IMR-90 (cell line): ENCODE results near the gene ASAP2. TPM values are rescaled to one million over a fixed set of nuclear protein-coding genes. Genes with fewer than 3 reads are reported as not detected.

Experiments used
- ATAC-seq: fragments of 200-7000 bp; cut with Tn5 transposase; 2 replicates; pipeline ENCODE4 v1.9.1; 2020; ENCODE audit warnings: low read depth, mild to moderate bottlenecking, moderate library complexity
- BruUV-seq: library from RNA; stranded (reverse); fragments of 400-500 nt; replicated peaks from 2 replicates; lab custom pipeline; 2021; lab: Mats Ljungman, UMichigan
- CTCF ChIA-PET: fragments of 300-600 bp; formaldehyde crosslinking; extraction: SDS; loops from one replicate; lab custom pipeline; 2021; ENCODE audit warnings: antibody characterized with exemption; lab: Yijun Ruan, JAX
- POLR2A ChIA-PET: fragments of 300-600 bp; sonication (Branson Sonifier 250); formaldehyde crosslinking; loops from one replicate; lab custom pipeline; 2022; ENCODE audit warnings: antibody characterized with exemption; ENCODE audit not compliant: unreplicated experiment; lab: Charles Lee
- DNase-seq: peaks from one replicate; pipeline ENCODE4 v3.0.0; 2013
- H2AFZ ChIP-seq: replicated peaks from 2 replicates; pipeline ENCODE3; 2013; ENCODE audit warnings: low read length, mild to moderate bottlenecking; ENCODE audit not compliant: poor library complexity
- H2AK5ac ChIP-seq: 2 replicates; pipeline ENCODE4 v1.6.1; 2013; ENCODE audit warnings: low read depth, low read length, inconsistent platforms
- H2AK9ac ChIP-seq: replicated peaks from 2 replicates; pipeline ENCODE3; 2013; ENCODE audit warnings: mild to moderate bottlenecking, low read depth, low read length, moderate library complexity; ENCODE audit not compliant: poor library complexity
- H2BK120ac ChIP-seq: 2 replicates; pipeline ENCODE4 v1.6.1; 2013; ENCODE audit warnings: low read depth, low read length, inconsistent platforms
- H2BK15ac ChIP-seq: 3 replicates; pipeline ENCODE4 v1.6.1; 2013; ENCODE audit warnings: low read depth, low read length, inconsistent platforms
- H2BK20ac ChIP-seq: 2 replicates; pipeline ENCODE4 v1.6.1; 2013; ENCODE audit warnings: low read depth, mild to moderate bottlenecking, inconsistent platforms, low read length, moderate library complexity
- H2BK5ac ChIP-seq: 2 replicates; pipeline ENCODE4 v1.6.1; 2013; ENCODE audit warnings: mild to moderate bottlenecking, low read depth, low read length, inconsistent platforms; ENCODE audit not compliant: poor library complexity, severe bottlenecking
- H3K14ac ChIP-seq: replicated peaks from 2 replicates; pipeline ENCODE4 v1.6.1; 2013; ENCODE audit warnings: low read depth, low read length, inconsistent platforms
- H3K18ac ChIP-seq: 2 replicates; pipeline ENCODE4 v1.6.1; 2013; ENCODE audit warnings: low read depth, low read length, control low read depth
- H3K23ac ChIP-seq: 2 replicates; pipeline ENCODE4 v1.6.1; 2013; ENCODE audit warnings: low read depth, low read length, inconsistent platforms
- H3K27ac ChIP-seq: 2 replicates; pipeline ENCODE4 v1.5.1; 2013; ENCODE audit warnings: mild to moderate bottlenecking, control low read depth, low read length; ENCODE audit not compliant: insufficient read depth
- H3K27me3 ChIP-seq: 2 replicates; pipeline ENCODE4 v1.6.1; 2013; ENCODE audit warnings: low read length; ENCODE audit not compliant: control insufficient read depth, insufficient read depth
- H3K36me3 ChIP-seq: 2 replicates; pipeline ENCODE4 v1.6.1; 2013; ENCODE audit warnings: low read length, mixed read lengths; ENCODE audit not compliant: control insufficient read depth, insufficient read depth
- H3K4ac ChIP-seq: 2 replicates; pipeline ENCODE4 v1.6.1; 2013; ENCODE audit warnings: low read depth, low read length, inconsistent platforms
- H3K4me1 ChIP-seq: 2 replicates; pipeline ENCODE4 v1.6.1; 2013; ENCODE audit warnings: low read length, mixed read lengths; ENCODE audit not compliant: control insufficient read depth, insufficient read depth
- H3K4me2 ChIP-seq: 2 replicates; pipeline ENCODE4 v1.6.1; 2013; ENCODE audit warnings: low read depth, mild to moderate bottlenecking, control low read depth, low read length, moderate library complexity
- H3K4me3 ChIP-seq: 2 replicates; pipeline ENCODE4 v1.5.1; 2013; ENCODE audit warnings: low read depth, mild to moderate bottlenecking, control low read depth, low read length, moderate library complexity; ENCODE audit not compliant: insufficient read depth
- H3K56ac ChIP-seq: 2 replicates; pipeline ENCODE4 v1.6.1; 2013; ENCODE audit warnings: low read length, inconsistent platforms; ENCODE audit not compliant: insufficient read depth; ENCODE audit errors: extremely low read depth
- H3K79me1 ChIP-seq, 2 experiments: 2 replicates each; pipeline ENCODE4 v1.6.1; 2013; ENCODE audit warnings: low read length in 2 of 2, inconsistent platforms in 1 of 2, low read depth in 1 of 2
- H3K9ac ChIP-seq: 2 replicates; pipeline ENCODE4 v1.6.1; 2013; ENCODE audit warnings: low read depth, low read length, control low read depth
- H3K9me1 ChIP-seq: 2 replicates; pipeline ENCODE4 v1.6.1; 2013; ENCODE audit warnings: low read length, inconsistent platforms; ENCODE audit not compliant: insufficient read depth
- H3K9me3 ChIP-seq: 2 replicates; pipeline ENCODE4 v1.6.1; 2013; ENCODE audit warnings: low read length; ENCODE audit not compliant: control insufficient read depth, insufficient read depth
- H4K20me1 ChIP-seq: 2 replicates; pipeline ENCODE4 v1.6.1; 2013; ENCODE audit warnings: low read length, inconsistent platforms; ENCODE audit not compliant: insufficient read depth
- H4K5ac ChIP-seq: 2 replicates; pipeline ENCODE4 v1.6.1; 2013; ENCODE audit warnings: mild to moderate bottlenecking, low read depth, low read length, control low read depth
- H4K8ac ChIP-seq, 2 experiments: 2 replicates each; pipeline ENCODE4 v1.6.1; 2013; ENCODE audit warnings: low read depth in 2 of 2, low read length in 2 of 2, control low read depth in 1 of 2, inconsistent platforms in 1 of 2
- H4K91ac ChIP-seq: 2 replicates; pipeline ENCODE4 v1.6.1; 2013; ENCODE audit warnings: low read depth, low read length, inconsistent platforms; ENCODE audit not compliant: insufficient read depth
- BHLHE40 ChIP-seq: fragments of 150-350 bp; IDR thresholded peaks from 2 replicates; pipeline ENCODE4 v1.6.1; 2016; ENCODE audit warnings: mild to moderate bottlenecking, low read depth, low read length
- MAFK ChIP-seq: IDR thresholded peaks from 2 replicates; pipeline ENCODE4 v1.6.1; 2012; ENCODE audit warnings: low read depth, low read length, improper control_type of control experiment
- MAZ ChIP-seq: IDR thresholded peaks from 2 replicates; pipeline ENCODE4 v1.6.1; 2012; ENCODE audit warnings: low read depth, mild to moderate bottlenecking, low read length, improper control_type of control experiment, moderate library complexity, borderline replicate concordance
- RCOR1 ChIP-seq: IDR thresholded peaks from 2 replicates; pipeline ENCODE4 v1.6.1; 2012; ENCODE audit warnings: mild to moderate bottlenecking, low read length, improper control_type of control experiment; ENCODE audit not compliant: insufficient replicate concordance
- RFX5 ChIP-seq: IDR thresholded peaks from 2 replicates; pipeline ENCODE4 v1.8.0; 2012; ENCODE audit warnings: low read depth, mild to moderate bottlenecking, low read length, moderate library complexity
- SMC3 ChIP-seq: fragments of 150-350 bp; IDR thresholded peaks from 2 replicates; pipeline ENCODE4 v1.6.1; 2016; ENCODE audit warnings: low read depth, mild to moderate bottlenecking, antibody characterized with exemption, low read length, moderate library complexity
- WGBS, 2 experiments: methylation state at CpG; one replicate each; pipeline versions ENCODE4 v1.1.5 to v1.1.7; 2013; ENCODE audit warnings: missing lambda C conversion rate in 2 of 2; ENCODE audit not compliant: insufficient read length in 1 of 2; ENCODE audit errors: extremely low coverage in 2 of 2; 5-methylcytosine and 5-hydroxymethylcytosine counted together
- dilution Hi-C: fragments of 300-500 bp; cut with HindIII; formaldehyde crosslinking; loops from one replicate; pipeline ENCODE4 v1.14.3; 2018; ENCODE audit warnings: low sequenced_read_pairs; ENCODE audit not compliant: unreplicated experiment
- in situ Hi-C: fragments of 300-500 bp; cut with MboI; formaldehyde crosslinking; loops from 3 replicates; pipeline ENCODE4 v1.14.3; 2019; ENCODE audit warnings: low sequenced_read_pairs, inconsistent platforms, mixed read lengths
- intact Hi-C: fragments of 100-400 bp; cut with micrococcal nuclease; formaldehyde crosslinking; loops from 2 replicates; pipeline ENCODE4 v1.10.0; 2022
- polyA plus RNA-seq, 3 experiments: library from polyadenylated mRNA; depleted of rRNA; stranded (reverse); fragments of >200 nt; gene quantifications; 2 replicates each; pipeline ENCODE4 v1.2.3, GENCODE V29; 2012; ENCODE audit warnings: low replicate concordance in 1 of 3
- total RNA-seq: library from RNA; depleted of rRNA; stranded (reverse); fragments of >200 nt; gene quantifications from 2 replicates; pipeline ENCODE4 v1.2.3, GENCODE V29; 2012
- TF ChIP-seq, protein P1 (sequence below): fragments of 150-350 bp; IDR thresholded peaks from 2 replicates; pipeline ENCODE4 v1.6.1; 2017; ENCODE audit warnings: mild to moderate bottlenecking, antibody characterized with exemption, low read length, low read depth

The ASAP2 gene
- total and polyA plus RNA-seq, 2 of the 4 experiments (the other 2 are of a cell fraction): 19.7 to 28.1 TPM

DNA sequence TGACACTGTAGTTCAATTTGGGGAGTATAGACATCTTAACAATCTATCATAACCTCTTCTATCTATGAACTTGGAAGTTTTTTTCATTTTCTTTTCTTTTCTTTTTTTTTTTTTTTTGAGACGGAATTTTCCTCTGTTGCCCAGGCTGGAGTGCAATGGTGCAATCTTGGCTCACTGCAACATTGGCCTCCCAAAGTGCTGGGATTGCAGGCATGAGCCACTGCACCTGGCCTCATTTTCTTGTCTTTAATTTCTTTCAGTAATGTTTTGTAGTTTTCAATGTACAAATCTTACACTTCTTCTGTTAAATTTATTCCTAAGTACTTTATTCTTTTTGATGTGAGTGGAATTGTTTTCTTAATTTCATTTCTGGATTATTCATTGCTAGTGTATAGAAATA is 14.6 kb downstream of the ASAP2 start:
- POLR2A ChIA-PET: no interaction called here
- Histone ChIP-seq H4K91ac (no peak overlapping the region), H4K8ac (no peak overlapping the region), H4K5ac (no peak overlapping the region), H3K14ac (no peak overlapping the region), H3K79me1 (peaks cover 39 to 74% of the 10 kb centered on the region in 2 experiments), H3K36me3 (no peaks in the 10 kb centered on the region), H3K27ac (no peak overlapping the region), H3K27me3 (no peaks in the 10 kb centered on the region), H2AK9ac (no peak overlapping the region), H2BK20ac (no peak overlapping the region), H3K4me2 (no peak overlapping the region), H4K20me1 (peaks cover 71% of the 10 kb centered on the region), H3K4me1 (peaks cover 20% of the 10 kb centered on the region), H2BK120ac (no peak overlapping the region), H3K18ac (no peak overlapping the region), H3K9me1 (peaks cover 40% of the 10 kb centered on the region), H3K23ac (no peak overlapping the region), H2BK5ac (no peak overlapping the region), H2AFZ (no peak overlapping the region), H3K9me3 (no peaks in the 10 kb centered on the region), H3K9ac (no peak overlapping the region), H3K4ac (no peak overlapping the region), H2BK15ac (no peak overlapping the region), H3K4me3 (no peak overlapping the region), H3K56ac (no peak overlapping the region), H2AK5ac (no peak overlapping the region)
- intact Hi-C loops: no loop called here
- DNase-seq (no peak), ATAC-seq (no peak)
- CTCF ChIA-PET: interaction anchor here (0.7 kb wide), 1 partner anchor 324 kb away, joined by 3 read pairs; no protein-coding TSS in a partner anchor
- TF ChIP-seq RFX5 (no peak), SMC3 (no peak), RCOR1 (no peak), MAFK (no peak), MAZ (no peak), BHLHE40 (no peak)
- TF ChIP-seq, protein P1, sequence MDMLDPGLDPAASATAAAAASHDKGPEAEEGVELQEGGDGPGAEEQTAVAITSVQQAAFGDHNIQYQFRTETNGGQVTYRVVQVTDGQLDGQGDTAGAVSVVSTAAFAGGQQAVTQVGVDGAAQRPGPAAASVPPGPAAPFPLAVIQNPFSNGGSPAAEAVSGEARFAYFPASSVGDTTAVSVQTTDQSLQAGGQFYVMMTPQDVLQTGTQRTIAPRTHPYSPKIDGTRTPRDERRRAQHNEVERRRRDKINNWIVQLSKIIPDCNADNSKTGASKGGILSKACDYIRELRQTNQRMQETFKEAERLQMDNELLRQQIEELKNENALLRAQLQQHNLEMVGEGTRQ: no peak
- dilution Hi-C loops: no loop called here
- BruUV-seq: no TSS peak
- no CpG with 5 or more reads among the region's 1 CpG for WGBS, 2 experiments
- in situ Hi-C loops: no loop called here
